NT2/D1 (cell line): ENCODE data around the gene TTYH3.

ENCODE experiments used
- YY1 ChIP-seq: IDR thresholded peaks from 2 replicates; pipeline ENCODE4 v1.6.1; 2011; ENCODE audit not compliant: insufficient read length, insufficient read depth
- ZNF274 ChIP-seq: IDR thresholded peaks from 2 replicates; pipeline ENCODE4 v1.6.1; 2011; ENCODE audit warnings: mild to moderate bottlenecking, low read depth, low read length

DNA sequence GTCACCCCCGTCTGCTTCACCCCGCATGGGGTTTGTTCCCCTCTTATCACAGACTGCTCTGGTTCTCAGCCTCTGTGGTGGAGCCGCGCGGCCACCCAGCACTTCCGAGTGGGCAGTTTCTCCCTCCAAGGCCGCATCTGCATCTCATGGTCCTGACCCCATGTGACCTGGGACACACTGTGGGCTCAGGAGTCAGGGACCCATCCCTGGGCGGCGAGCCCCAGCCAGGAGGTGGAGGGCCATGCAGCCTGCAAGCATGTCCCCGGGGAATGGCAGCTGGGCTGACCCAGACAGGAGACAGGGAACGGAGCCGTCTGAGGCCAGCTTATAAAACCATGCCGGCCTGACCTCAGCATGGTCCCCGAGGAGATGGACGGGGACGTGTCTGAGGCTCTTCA, 25.2 kb upstream of the TTYH3 start:
- TF ChIP-seq YY1: no peak
- TF ChIP-seq ZNF274: no peak
